Gastrocnemius medialis (tissue), 4 donors: ENCODE results near the gene PRKAB1.

Experiments used
- POLR2A ChIP-seq, 2 donors: fragments of 450-650 bp; IDR thresholded peaks; one replicate each; pipeline ENCODE4 v1.6.1; 2017; ENCODE audit warnings: antibody characterized with exemption in 2 of 2, mild to moderate bottlenecking in 2 of 2, moderate library complexity in 2 of 2
- TF ChIP-seq, protein P1 (sequence below), 5 experiments: fragments of 450-650 bp in 3 of 5; fragments of 200-600 bp in 2 of 5; sonication (generic) in 2 of 5; IDR thresholded peaks in 4 of 5; conservative IDR thresholded peaks in 1 of 5; 1 replicate in 4 of 5; 2 replicates in 1 of 5; pipeline ENCODE4 v1.5.1; 2016 to 2019; ENCODE audit warnings: antibody characterized with exemption in 5 of 5, mild to moderate bottlenecking in 3 of 5, moderate library complexity in 3 of 5

DNA sequence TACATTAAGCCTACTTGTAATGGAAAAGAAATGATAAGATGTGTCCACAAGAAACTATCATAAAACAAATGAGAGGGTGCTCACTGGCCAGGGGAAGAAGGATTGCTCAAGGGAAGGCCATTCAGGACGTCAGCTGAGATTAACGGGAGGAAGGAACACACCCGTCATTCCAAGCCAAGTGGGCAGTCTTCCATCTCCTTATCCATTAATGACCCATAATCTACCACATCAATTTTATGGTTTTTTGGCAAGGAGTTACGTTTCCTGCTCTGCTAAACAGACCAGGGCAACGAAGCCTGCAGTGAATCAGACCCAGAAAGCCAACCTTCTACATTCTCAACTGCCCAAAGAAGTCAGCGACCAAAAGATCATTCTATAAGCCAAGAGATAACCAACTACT, 25.1 kb downstream of the PRKAB1 start:
- TF ChIP-seq, protein P1, sequence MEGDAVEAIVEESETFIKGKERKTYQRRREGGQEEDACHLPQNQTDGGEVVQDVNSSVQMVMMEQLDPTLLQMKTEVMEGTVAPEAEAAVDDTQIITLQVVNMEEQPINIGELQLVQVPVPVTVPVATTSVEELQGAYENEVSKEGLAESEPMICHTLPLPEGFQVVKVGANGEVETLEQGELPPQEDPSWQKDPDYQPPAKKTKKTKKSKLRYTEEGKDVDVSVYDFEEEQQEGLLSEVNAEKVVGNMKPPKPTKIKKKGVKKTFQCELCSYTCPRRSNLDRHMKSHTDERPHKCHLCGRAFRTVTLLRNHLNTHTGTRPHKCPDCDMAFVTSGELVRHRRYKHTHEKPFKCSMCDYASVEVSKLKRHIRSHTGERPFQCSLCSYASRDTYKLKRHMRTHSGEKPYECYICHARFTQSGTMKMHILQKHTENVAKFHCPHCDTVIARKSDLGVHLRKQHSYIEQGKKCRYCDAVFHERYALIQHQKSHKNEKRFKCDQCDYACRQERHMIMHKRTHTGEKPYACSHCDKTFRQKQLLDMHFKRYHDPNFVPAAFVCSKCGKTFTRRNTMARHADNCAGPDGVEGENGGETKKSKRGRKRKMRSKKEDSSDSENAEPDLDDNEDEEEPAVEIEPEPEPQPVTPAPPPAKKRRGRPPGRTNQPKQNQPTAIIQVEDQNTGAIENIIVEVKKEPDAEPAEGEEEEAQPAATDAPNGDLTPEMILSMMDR (IDR thresholded peaks at IDR 0.05 in 4 of 5, conservative IDR thresholded peaks at IDR 0.05 in 1 of 5): no peak
- no peak for TF ChIP-seq POLR2A (IDR thresholded peaks at IDR 0.05)
